Upper lobe of left lung (tissue), 6 donors: Measurements from ENCODE around the gene HDAC8. TPM values are rescaled to one million over a fixed set of nuclear protein-coding genes. Genes with fewer than 3 reads are reported as not detected.

Source experiments
- ATAC-seq, 2 donors: fragments of 200-7000 bp; cut with Tn5 transposase; one replicate each; pipeline ENCODE4 v1.9.1; 2022; ENCODE audit warnings: mild to moderate bottlenecking in 2 of 2, moderate library complexity in 2 of 2; ENCODE audit not compliant: low FRiP score in 2 of 2
- DNase-seq, 2 donors: peaks; one replicate each; pipeline ENCODE4 v3.0.0-alpha.2; 2019 to 2020
- H3K27ac ChIP-seq, 4 donors: fragments of 200-600 bp; sonication (generic); one replicate each; pipeline ENCODE4 v1.5.1; 2016 to 2019
- H3K27me3 ChIP-seq, 4 donors: fragments of 200-600 bp; sonication (generic); one replicate each; pipeline ENCODE4 v1.5.1; 2017 to 2019
- H3K36me3 ChIP-seq, 4 donors: fragments of 200-600 bp; sonication (generic); one replicate each; pipeline ENCODE4 v1.5.1; 2016 to 2019
- H3K4me1 ChIP-seq, 4 donors: fragments of 200-600 bp; sonication (generic); one replicate each; pipeline ENCODE4 v1.5.1; 2018 to 2019
- H3K4me3 ChIP-seq, 4 donors: fragments of 200-600 bp; sonication (generic); one replicate each; pipeline ENCODE4 v1.5.1; 2017 to 2019; ENCODE audit warnings: mild to moderate bottlenecking in 2 of 4, moderate library complexity in 1 of 4
- H3K9me3 ChIP-seq, 4 donors: fragments of 200-600 bp; sonication (generic); one replicate each; pipeline ENCODE4 v1.5.1; 2018 to 2019
- EP300 ChIP-seq, 4 donors: sonication (generic); formaldehyde crosslinking; IDR thresholded peaks; one replicate each; pipeline ENCODE4 v1.5.1; 2017; ENCODE audit warnings: antibody characterized with exemption in 4 of 4, control low read depth in 2 of 4
- POLR2A ChIP-seq, 4 donors: fragments of 450-650 bp; IDR thresholded peaks; one replicate each; pipeline ENCODE4 v1.5.1; 2016 to 2017; ENCODE audit warnings: antibody characterized with exemption in 4 of 4, mild to moderate bottlenecking in 2 of 4
- POLR2AphosphoS5 ChIP-seq, 2 donors: sonication (generic); formaldehyde crosslinking; IDR thresholded peaks; one replicate each; pipeline ENCODE4 v1.5.1; 2017; ENCODE audit warnings: antibody characterized with exemption in 2 of 2
- WGBS, 2 donors: methylation state at CpG; one replicate each; pipeline ENCODE4 v1.1.5; 2017 to 2018; 5-methylcytosine and 5-hydroxymethylcytosine counted together
- total RNA-seq, 6 donors: library from RNA; depleted of rRNA in 4 of 6; stranded (reverse); fragments of >200 nt in 4 of 6; gene quantifications; one replicate each; pipeline versions ENCODE4 v1.1.0 to v1.2.1, GENCODE V29; 2016 to 2021
- TF ChIP-seq, protein P1 (sequence below), 6 experiments: fragments of 450-650 bp in 4 of 6; fragments of 200-600 bp in 2 of 6; sonication (generic) in 2 of 6; IDR thresholded peaks; one replicate each; pipeline ENCODE4 v1.5.1; 2016 to 2019; ENCODE audit warnings: antibody characterized with exemption in 6 of 6
- donor health status: DM: no; HTN: no; CAD: no; lungs with moderate emphysema.
- donor health status: DM: no; HTN: yes; CAD: no; lungs with severe emphysema.

Gene HDAC8
- total RNA-seq, 6 donors from 2014 or later = 21.5 to 56.6 (median 35.0) TPM

DNA sequence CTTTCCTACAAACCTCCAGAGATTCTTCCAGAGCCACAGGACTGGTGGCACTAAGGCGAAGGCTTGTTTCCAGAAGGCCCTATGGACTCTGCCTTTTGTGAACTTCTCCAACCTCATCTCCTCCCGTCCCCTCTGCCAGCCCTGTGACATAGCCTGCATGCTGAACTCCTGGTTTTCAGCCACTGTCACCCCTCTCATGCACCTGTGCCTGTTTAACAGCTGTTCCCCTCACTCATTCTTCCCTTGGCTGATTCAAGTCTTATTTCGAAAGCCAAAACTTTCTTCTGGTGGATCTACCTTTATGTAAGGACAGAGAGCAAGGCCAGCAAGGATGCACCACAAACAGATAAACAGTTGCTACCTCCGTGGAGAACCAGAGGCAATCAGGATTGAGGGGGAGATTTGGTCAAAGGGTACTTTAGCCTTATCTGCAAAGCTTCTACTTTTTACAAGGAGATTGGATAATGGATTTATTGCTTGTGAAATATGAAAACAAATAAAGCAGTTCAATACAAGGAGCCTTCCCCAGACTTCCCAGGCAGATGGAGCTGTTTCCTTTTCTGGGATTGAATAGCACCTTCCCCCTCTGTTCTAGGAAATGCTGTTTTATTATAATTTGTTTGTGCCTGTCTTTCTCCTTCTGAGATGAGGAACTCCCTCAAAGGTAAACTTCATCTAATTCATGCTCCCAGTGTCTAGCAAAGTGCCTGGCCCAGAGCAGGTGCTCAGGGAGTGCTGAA lies 272.6 kb downstream of the HDAC8 start:
- 77 to 92% methylated on average over 4 of the region's 4 CpGs for WGBS, 2 donors
- Histone ChIP-seq H3K9me3 (no peaks in the 10 kb centered on the region), H3K36me3 (no peaks in the 10 kb centered on the region), H3K4me3 (no peak overlapping the region), H3K27ac (no peak overlapping the region), H3K4me1 (peaks cover 0 to 6% (median 4%) of the 10 kb centered on the region in 4 donors), H3K27me3 (peaks cover 0 to 4% (median 0%) of the 10 kb centered on the region in 4 donors)
- DNase-seq = no peak
- ATAC-seq = no peak
- TF ChIP-seq, protein P1, sequence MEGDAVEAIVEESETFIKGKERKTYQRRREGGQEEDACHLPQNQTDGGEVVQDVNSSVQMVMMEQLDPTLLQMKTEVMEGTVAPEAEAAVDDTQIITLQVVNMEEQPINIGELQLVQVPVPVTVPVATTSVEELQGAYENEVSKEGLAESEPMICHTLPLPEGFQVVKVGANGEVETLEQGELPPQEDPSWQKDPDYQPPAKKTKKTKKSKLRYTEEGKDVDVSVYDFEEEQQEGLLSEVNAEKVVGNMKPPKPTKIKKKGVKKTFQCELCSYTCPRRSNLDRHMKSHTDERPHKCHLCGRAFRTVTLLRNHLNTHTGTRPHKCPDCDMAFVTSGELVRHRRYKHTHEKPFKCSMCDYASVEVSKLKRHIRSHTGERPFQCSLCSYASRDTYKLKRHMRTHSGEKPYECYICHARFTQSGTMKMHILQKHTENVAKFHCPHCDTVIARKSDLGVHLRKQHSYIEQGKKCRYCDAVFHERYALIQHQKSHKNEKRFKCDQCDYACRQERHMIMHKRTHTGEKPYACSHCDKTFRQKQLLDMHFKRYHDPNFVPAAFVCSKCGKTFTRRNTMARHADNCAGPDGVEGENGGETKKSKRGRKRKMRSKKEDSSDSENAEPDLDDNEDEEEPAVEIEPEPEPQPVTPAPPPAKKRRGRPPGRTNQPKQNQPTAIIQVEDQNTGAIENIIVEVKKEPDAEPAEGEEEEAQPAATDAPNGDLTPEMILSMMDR (IDR thresholded peaks at IDR 0.05) = no peak
- TF ChIP-seq POLR2A (IDR thresholded peaks at IDR 0.05) (no peak), EP300 (IDR thresholded peaks at IDR 0.05) (no peak), POLR2AphosphoS5 (IDR thresholded peaks at IDR 0.05) (no peak)

DNA sequence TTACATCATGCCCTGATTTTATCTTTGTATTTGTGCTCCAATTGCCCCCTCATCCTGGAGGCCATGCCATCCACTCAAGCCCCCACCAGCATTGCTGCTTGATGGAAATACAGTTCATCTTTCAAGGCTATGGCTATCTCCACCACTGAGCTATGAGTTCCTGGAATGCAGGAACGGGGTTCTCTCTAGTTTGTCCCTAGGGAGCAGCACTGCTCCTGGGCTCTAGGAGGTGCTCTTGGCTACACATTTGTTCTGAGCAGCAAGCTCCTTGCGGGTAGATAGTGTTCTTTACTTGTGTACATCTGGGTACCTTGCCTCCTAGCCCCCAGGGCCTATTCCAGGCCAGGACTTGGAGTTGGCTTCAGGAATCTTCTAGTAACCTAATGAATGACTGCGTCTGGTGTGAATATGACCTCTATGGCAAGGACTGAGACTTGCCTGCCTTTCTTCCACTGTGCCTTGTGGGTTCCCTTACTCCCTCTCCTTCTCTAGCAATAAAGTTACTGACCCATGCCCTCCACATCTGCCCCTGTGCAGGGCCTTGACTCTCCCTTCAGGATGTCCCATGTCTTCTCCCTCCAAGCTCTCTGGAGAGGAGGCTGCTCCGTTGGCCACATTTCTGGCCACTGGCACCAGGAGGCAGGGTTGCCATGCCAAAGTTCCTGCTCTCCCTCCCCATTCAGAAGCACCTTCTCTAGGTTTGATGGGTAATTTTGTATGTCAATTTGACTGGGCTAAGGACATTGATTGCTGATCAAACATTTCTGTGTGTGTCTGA lies 274.5 kb downstream of the HDAC8 start:
- Histone ChIP-seq H3K36me3 (no peaks in the 10 kb centered on the region), H3K4me1 (no peaks in the 10 kb centered on the region), H3K27me3 (no peaks in the 10 kb centered on the region), H3K4me3 (no peak overlapping the region), H3K9me3 (no peaks in the 10 kb centered on the region), H3K27ac (no peak overlapping the region)
- DNase-seq (no peak), ATAC-seq (no peak)
- WGBS, 2 donors = 30% methylated on average over 4 of the region's 4 CpGs; no CpG with 5 or more reads in 1 of the 2 donors
- TF ChIP-seq, protein P1 (IDR thresholded peaks at IDR 0.05) = peak in 1 of 6 experiments; percentile 20
- no peak for TF ChIP-seq EP300 (IDR thresholded peaks at IDR 0.05)

DNA sequence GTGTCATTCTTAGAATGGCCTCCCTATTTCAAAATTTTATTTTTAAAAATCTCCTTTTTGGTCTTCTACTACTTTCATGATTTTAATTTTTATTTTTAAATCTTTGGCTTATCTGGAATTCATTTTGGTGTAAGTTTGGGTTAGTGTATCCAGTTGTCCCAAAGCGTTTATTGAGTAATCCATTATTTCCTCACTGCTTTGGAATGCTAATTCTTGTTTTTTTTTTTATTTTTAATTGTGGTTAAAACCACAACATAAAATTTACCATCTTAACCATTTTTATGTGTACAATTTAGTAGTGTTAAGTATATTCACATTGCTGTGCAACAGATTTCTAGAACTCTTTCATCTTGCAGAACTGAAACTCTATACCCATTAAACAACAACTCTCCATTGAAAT lies 275.7 kb downstream of the HDAC8 start:
- Histone ChIP-seq H3K9me3 (no peaks in the 10 kb centered on the region), H3K4me3 (no peak overlapping the region), H3K27ac (no peak overlapping the region), H3K4me1 (no peaks in the 10 kb centered on the region), H3K27me3 (no peaks in the 10 kb centered on the region), H3K36me3 (no peaks in the 10 kb centered on the region)
- ATAC-seq = no peak
- 50 to 80% methylated on average over 1 of the region's 1 CpG for WGBS, 2 donors
- DNase-seq = no peak
- TF ChIP-seq POLR2AphosphoS5 (IDR thresholded peaks at IDR 0.05) (no peak), EP300 (IDR thresholded peaks at IDR 0.05) (no peak), POLR2A (IDR thresholded peaks at IDR 0.05) (no peak)
- TF ChIP-seq, protein P1 (IDR thresholded peaks at IDR 0.05) = no peak

DNA sequence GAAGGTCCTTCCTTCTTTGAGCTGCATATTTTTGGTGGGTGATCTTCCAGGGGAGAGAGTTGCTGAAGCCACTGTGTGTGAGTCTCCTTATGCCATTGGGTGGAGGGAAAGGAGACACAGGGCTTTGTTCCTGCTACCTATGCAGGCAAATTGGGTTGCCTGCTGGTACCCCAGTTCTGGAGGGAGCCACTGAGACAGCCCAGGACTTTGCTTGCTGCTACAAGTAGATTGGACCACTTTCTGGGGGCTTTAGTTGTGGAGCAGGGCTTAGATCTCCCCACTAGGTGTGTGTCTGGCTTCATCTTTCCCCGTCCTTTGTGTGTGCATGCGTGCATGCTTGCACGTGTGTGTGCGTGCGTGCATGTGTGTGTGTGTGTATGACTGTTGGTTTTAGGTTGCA lies 276.9 kb downstream of the HDAC8 start:
- WGBS, 2 donors = 75 to 94% methylated on average over 5 of the region's 5 CpGs
- Histone ChIP-seq H3K27me3 (no peaks in the 10 kb centered on the region), H3K4me3 (no peak overlapping the region), H3K27ac (no peak overlapping the region), H3K9me3 (no peaks in the 10 kb centered on the region), H3K4me1 (no peaks in the 10 kb centered on the region), H3K36me3 (no peaks in the 10 kb centered on the region)
- TF ChIP-seq POLR2AphosphoS5 (IDR thresholded peaks at IDR 0.05) (no peak), POLR2A (IDR thresholded peaks at IDR 0.05) (no peak), EP300 (IDR thresholded peaks at IDR 0.05) (no peak)
- TF ChIP-seq, protein P1 (IDR thresholded peaks at IDR 0.05) = no peak
- ATAC-seq (no peak), DNase-seq (no peak)
